ENCODE measurements around the gene TNFRSF1B. TPM values are rescaled to one million over a fixed set of nuclear protein-coding genes. Genes with fewer than 3 reads are reported as not detected.

The TNFRSF1B gene
- total RNA-seq, 2 donors from 2014 or later, result 18.6 to 28.3 TPM

- no peak for ATAC-seq
- intact Hi-C loops (cut with DNase I, micrococcal nuclease), result no loop called here
- DNase-seq, result no peak
Measured at GRCh38 chr1:12183095-12183794, 16.5 kb downstream of the TNFRSF1B start.

DNA sequence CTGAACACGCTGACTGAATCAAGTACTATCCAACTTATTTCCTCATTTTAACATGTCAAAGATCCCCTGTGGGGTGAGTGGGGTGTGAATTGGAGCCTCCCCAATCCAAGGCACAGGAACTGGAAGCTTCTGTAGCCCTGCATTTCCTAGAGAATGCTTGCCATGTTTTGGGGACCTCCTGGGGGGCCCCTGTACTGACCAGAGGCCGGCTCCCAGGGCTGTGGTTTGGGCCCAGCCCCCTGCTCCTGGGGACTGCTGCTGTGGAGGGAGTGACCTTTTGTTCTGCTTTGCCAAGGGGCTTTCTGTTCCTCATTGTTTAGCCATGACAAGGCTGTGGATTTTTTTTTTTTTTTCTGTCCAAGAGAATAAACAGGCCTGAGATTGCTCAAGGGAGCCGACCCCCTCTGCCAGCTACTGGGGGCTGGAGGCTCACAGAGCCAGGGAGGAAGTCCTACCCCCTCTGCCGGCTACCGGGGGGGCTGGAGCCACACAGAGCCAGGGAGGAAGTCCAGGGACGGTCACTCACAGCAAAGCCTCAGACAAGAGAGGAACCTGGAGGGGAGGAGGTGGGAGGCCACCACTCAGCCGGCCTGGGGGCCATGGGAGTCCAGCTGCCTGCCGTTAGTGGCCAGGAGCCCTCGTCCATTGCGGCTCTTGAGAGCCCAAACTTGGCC, 17.4 kb downstream of the TNFRSF1B start:
- intact Hi-C loops (cut with DNase I, micrococcal nuclease), result no loop called here
- peak; percentile 58 to 80 for DNase-seq
- peak; percentile 33 for ATAC-seq

DNA sequence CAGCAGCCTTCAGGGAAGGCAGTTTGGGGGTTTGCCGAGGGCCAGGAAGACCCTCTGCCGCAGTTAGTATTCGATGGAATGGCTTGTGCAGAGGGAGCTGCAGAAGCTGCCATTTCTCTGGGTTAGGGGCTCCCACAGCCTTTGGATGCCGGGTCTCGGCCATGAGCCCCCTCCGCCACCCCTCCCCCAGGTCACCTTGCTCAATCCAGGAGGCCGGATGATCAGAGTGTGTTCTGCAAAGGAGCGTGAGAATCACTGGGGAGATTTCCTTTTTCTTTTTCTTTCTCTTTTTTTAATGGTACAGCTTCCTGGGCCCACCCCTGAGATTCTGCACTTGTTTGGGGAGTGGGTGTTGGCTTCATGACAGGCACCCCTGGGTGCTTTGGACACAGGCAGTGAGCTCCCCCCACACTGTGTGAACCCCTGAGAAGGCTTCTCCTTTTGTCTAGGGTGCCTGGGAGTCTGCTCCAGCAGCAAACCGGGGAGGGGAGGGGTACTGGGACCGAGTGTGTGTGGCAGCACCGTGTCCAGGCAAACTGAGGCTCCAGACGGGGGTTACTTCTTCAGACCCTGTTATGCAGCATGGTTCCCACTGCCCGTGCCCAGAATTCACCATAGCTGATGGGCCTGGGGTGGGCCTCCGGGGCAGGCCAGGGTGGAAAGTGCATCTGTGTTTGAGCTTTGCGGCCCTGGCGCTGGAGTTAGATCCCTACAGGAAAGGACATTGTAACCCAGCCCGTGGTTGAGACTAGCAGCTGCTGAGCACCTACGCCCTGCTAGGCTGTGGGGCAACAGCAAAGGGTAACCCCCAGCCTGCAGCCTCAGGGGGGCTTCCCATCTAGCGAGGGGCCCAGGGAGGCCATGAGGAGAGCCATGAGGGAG, 18.5 kb downstream of the TNFRSF1B start:
- intact Hi-C loops (cut with DNase I, micrococcal nuclease), result no loop called here
- DNase-seq (no peak), ATAC-seq (no peak)

DNA sequence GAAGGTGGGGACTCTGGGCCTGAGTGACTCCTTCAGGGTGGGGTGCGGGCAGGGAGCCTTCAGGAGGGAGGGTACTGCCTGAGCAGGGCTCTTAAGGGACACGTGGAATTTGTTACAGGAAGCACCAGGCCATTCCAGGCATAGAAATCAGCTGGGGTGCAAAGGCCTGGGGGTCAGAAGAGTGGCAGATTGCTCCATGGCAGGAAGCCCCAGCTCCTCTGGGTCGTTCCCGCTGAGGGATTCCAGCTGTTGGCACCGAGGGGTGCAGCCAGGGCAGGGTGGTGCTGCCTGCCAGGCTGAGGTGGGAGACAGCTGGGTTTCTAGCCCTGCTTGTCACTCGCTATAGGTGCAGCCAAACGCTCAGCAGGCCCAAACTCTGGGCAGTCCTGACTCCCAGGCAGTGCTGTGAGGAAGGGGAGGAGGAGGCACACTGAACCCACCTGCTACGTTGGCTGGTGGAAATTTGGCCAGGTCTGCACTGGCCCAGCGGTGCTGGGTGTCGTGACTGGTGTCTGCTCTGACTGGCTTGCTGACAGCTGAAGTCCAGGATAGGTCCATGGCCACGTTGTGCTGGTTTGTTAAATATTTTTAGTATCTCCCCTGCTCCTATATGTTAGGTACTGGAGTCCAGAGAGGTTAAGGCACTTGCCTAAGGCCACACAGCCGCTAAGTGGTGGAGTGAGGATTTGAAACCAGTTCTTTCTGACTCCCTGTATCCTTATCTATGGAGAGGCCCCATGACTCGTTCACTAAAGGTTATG, 19.3 kb downstream of the TNFRSF1B start:
- intact Hi-C loops (cut with DNase I, micrococcal nuclease), result no loop called here
- ATAC-seq, result no peak
- DNase-seq, result no peak

DNA sequence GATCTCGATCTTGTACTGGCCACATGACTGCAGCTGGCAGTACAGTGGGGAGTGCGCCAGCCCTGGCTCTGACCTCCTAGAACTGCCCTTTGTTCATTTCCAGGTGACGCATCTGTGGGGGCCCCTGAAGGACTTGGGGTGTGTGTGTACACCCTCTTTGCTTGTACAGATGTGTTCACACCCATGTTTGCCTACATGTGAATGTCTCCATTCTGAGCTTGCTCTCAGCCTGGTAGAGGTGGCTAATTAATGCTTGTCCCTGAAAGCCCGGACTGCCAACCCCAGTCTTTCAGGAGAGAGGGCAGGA, 19.8 kb downstream of the TNFRSF1B start:
- ATAC-seq (peak; percentile 58), DNase-seq (no peak)
- intact Hi-C loops (cut with DNase I, micrococcal nuclease), result no loop called here

DNA sequence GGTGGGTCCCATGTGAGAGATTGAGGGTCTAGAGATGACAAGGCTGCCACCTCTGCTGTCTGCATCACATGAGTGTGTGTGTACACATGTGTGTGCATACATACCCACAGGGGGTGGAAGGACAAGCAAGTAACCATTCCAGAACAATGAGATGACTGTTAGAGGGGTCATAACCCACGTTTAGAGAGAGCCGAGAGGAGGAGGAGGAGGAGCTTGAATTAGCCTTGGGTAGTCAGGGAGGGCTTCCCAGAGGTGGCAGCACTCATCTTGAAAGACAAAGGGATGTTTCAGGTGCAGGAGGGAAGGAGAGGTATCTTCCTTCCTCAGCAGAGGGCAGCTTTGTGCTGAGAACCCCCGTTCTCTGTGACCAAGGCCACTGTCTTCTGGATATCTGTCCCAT, 21.3 kb downstream of the TNFRSF1B start:
- no peak for ATAC-seq
- intact Hi-C loops (cut with DNase I, micrococcal nuclease), result no loop called here

DNA sequence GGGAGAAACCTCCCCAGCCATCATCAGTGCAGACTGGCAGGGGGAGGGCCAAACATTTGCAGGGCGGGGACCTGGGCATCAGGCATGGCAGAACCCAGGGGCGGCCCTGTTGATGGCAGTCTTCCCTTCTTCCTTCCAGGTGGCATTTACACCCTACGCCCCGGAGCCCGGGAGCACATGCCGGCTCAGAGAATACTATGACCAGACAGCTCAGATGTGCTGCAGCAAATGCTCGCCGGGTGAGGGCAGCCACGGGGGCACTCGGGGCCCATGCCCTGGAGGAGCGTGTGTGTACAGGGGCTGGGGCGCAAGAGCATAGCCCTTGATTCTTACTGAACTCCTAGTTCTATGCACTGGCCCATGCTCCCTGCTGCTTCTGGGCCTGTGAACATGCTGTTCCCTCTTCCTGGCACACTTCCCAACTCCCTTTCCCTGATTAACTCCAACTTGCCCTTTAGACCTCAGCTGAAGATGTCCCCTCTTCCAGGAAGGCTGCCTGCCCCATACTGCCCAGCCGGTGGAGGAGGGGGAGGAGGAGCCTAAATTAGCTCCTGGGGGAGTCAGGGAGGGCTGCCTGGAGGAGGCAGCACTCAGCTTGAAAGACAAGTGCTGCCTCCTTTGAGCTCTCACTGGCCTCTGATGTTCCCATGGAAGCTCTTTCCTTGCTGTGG, 22.0 kb downstream of the TNFRSF1B start:
- no peak for DNase-seq
- intact Hi-C loops (cut with DNase I, micrococcal nuclease), result no loop called here
- peak; percentile 24 for ATAC-seq

More for the DNA sequence above, 21.3 kb downstream of the TNFRSF1B start:
- no peak for DNase-seq

- DNase-seq (no peak), ATAC-seq (no peak)
- intact Hi-C loops (cut with DNase I, micrococcal nuclease), result no loop called here
Measured at GRCh38 chr1:12189328-12189682, 22.5 kb downstream of the TNFRSF1B start.

DNA sequence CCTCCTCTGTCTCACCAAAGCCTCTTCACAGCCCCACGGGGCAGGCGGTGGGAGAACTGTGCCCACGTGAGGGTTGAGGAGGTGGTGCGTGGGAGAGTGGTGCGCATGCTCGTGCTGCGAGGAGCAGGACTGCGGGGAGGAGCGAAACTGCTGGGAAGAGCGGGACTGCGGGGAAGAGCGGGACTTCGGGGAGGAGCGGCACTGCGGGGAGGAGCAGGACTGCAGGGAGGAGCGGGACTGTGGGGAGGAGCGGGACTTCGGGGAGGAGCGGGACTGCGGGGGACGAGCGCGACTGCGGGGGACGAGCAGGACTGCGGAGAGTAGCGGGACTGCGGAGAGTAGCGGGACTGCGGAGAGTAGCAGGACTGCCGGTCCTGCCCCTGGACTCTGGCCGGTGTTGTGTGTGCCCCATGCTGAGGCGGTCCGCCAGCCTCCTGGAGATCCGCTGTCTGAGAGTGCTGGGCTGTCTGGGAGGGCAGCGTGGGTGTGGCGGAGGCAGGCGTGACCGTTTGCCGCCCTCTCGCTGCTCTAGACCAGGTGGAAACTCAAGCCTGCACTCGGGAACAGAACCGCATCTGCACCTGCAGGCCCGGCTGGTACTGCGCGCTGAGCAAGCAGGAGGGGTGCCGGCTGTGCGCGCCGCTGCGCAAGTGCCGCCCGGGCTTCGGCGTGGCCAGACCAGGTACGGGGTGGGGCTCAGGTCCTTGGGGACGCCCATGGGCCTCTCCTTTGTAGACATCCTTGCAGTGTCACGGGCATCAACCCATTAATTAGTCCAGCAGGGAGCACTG, 24.6 kb downstream of the TNFRSF1B start:
- ATAC-seq, result no peak
- intact Hi-C loops (cut with DNase I, micrococcal nuclease), result no loop called here
- no peak for DNase-seq

DNA sequence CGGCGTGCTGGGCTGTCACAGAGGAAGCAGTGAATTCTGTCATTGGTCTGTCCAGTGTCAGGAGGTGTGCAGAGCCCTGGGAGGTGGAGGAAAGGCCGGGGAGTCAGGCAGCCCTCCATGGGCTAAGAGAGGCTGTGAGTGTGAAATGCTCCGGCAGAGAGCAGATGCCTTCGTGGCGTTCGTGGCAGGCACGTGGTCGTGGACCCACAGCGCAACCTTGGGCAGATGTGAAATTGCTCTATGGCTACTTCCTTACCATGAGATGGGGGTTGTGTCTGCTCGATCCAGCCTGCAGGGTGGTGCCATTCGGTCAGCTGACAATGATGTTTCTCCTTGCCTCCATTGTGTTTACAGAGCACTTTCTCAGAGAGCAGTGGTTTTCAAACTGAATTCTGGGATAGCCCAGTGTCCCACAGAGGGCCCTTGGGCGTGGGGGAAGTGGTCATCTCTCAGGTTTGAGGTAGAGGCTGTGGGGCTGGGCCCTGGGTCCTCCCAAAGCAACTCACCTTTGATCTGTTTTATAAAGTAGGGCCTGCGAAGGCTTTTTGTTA, 27.9 kb downstream of the TNFRSF1B start:
- ATAC-seq (no peak), DNase-seq (no peak)
- intact Hi-C loops (cut with DNase I, micrococcal nuclease), result no loop called here

GRCh38 chr1:12195416-12195815, 28.6 kb downstream of the TNFRSF1B start:
- DNase-seq, result no peak
- ATAC-seq, result no peak
- intact Hi-C loops (cut with DNase I, micrococcal nuclease), result no loop called here

DNA sequence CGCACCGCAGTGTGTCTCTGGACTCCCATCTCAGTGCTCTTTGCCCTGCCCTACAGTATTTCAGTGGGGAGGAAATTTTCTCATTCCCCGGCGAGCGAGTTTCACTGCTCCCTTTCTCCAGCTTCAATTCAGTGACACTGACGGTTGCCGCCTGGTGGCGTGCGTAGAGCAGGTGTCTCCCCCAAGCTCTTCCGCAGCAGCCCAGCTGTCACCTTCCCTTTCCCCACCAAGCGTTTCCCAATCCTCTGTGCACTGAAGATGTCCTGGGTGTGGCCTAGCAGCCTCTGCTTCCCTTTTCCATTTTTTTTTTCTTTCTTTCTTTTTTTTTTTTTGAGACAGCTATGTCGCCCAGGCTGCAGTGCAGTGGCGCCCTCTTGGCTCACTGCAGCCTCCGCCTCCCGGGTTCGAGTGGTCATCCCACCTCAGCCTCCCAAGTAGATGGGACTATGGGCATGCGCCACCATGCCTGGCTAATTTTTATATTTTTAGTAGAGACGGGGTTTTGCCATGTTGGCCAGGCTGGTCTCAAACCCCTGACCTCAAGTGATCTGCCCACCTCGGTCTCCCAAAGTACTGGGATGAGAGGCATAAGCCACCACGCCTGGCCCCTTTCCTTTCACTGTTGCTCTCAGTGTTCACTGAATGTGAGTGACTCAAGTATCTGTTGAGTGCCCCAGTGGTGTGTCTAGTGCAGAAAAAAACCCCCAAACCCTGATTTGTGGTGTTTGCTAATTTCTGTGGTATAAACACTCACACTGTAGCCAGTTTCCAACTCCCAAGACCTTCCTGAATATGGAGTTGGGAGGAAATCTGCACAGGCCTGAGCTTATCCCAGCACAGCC, 30.1 kb downstream of the TNFRSF1B start:
- intact Hi-C loops (cut with DNase I, micrococcal nuclease), result no loop called here
- DNase-seq (no peak), ATAC-seq (no peak)

DNA sequence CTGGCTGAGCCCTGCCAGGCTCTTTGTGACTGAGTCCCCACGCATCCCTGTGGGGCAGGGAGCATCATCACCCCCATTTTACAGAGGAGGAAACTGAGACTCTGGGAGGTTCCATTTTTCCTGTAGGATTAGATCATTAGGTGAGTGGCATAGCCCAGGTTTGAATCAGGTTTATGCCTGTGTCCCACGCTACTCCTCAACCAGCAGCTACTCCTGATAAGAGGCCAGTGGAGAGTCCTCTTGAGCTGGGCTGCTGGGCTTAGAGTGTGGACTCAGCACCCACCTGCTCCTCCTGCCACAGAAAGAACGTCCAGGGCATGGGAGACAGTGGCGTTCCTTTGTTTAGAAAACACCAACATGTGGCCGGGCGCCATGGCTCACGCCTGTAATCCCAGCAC, 30.7 kb downstream of the TNFRSF1B start:
- DNase-seq (no peak), ATAC-seq (no peak)
- intact Hi-C loops (cut with DNase I, micrococcal nuclease), result no loop called here

GRCh38 chr1:12200208-12200607, 33.4 kb downstream of the TNFRSF1B start:
- intact Hi-C loops (cut with DNase I, micrococcal nuclease), result no loop called here
- ATAC-seq (no peak), DNase-seq (no peak)

DNA sequence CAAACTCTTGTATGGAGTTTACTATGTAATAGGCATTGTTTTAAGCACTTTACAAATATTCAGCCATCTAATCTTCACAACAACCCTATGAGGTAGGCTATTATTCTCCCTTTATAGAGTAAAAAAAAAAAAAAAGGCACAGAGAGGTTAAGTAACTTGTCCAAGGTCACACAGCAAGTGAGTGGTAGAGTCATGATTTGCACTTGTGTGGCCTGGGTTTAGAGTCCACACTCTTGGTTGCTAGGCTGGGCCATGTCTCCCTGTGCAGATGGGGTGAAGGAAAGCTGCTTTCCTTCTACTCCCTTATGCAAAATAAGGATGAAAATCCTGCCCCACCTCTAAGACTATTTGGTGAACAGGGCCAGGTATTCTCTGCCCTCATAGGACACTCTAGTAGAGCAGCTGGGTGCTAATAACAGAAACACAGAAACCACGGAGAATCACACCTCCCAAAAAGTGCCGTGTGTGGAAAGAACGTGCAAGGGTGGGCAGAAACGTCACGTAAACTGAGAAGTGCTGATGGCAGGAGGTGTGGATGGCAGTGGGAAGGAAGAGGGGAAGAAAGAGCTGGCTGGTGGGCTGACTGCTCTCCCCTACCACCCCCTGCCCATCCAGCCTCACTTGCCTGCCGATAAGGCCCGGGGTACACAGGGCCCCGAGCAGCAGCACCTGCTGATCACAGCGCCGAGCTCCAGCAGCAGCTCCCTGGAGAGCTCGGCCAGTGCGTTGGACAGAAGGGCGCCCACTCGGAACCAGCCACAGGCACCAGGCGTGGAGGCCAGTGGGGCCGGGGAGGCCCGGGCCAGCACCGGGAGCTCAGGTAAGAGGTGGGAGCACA, 34.8 kb downstream of the TNFRSF1B start:
- DNase-seq (no peak), ATAC-seq (no peak)
- intact Hi-C loops (cut with DNase I, micrococcal nuclease), result no loop called here

- ATAC-seq (no peak), DNase-seq (no peak)
- intact Hi-C loops (cut with DNase I, micrococcal nuclease), result no loop called here
Measured at GRCh38 chr1:12202190-12202497, 35.4 kb downstream of the TNFRSF1B start.

All from left colon (tissue), 2 donors.